CD8-positive, alpha-beta memory T cell (primary cell): ENCODE data around the gene LYPLA2. TPM values are rescaled to one million over a fixed set of nuclear protein-coding genes. Genes with fewer than 3 reads are reported as not detected.
"Not testable (repeated sequence)": the region's sequence is repeated elsewhere in the genome, so short reads cannot be mapped to it uniquely, and the experiment has no call there.

Experiments used
- CTCF ChIA-PET: fragments of 350-600 bp; sonication (Branson Sonifier 250); formaldehyde crosslinking; loops from one replicate; lab custom pipeline; 2021; ENCODE audit warnings: antibody characterized with exemption; lab: Charles Lee
- POLR2A ChIA-PET: fragments of 350-600 bp; sonication (Branson Sonifier 250); formaldehyde crosslinking; loops from one replicate; lab custom pipeline; 2021; ENCODE audit warnings: antibody characterized with exemption; lab: Charles Lee
- DNase-seq, 5 donors: peaks; one replicate each; pipeline versions ENCODE4 v3.0.0 to v3.0.0-alpha.2; 2020 to 2022; ENCODE audit warnings: mixed read lengths in 1 of 5
- H3K27ac ChIP-seq: one replicate; pipeline ENCODE4 v1.7.0; 2013; ENCODE audit warnings: low read depth, mild to moderate bottlenecking, low read length, moderate library complexity
- H3K27me3 ChIP-seq: 2 replicates; pipeline ENCODE4 v1.7.0; 2013; ENCODE audit warnings: low read length, mild to moderate bottlenecking; ENCODE audit not compliant: insufficient read depth, poor library complexity, severe bottlenecking
- H3K36me3 ChIP-seq: 2 replicates; pipeline ENCODE4 v1.7.0; 2013; ENCODE audit warnings: mild to moderate bottlenecking, low read length, moderate library complexity; ENCODE audit not compliant: insufficient read depth
- H3K4me1 ChIP-seq: 2 replicates; pipeline ENCODE4 v1.7.0; 2013; ENCODE audit warnings: mild to moderate bottlenecking, low read length, moderate library complexity; ENCODE audit not compliant: insufficient read depth
- H3K4me3 ChIP-seq: 2 replicates; pipeline ENCODE4 v1.7.0; 2013; ENCODE audit warnings: mild to moderate bottlenecking, low read length
- H3K9me3 ChIP-seq: 2 replicates; pipeline ENCODE4 v1.7.0; 2013; ENCODE audit warnings: mild to moderate bottlenecking, low read length
- H3K27ac Mint-ChIP-seq, 8 donors: one replicate each; pipeline ENCODE4 v1.8.0; 2020 to 2021; ENCODE audit warnings: mixed read lengths in 8 of 8, mild to moderate bottlenecking in 6 of 8, inconsistent platforms in 3 of 8, moderate library complexity in 3 of 8
- H3K27me3 Mint-ChIP-seq, 2 donors: one replicate each; pipeline ENCODE4 v1.8.0; 2020 to 2021; ENCODE audit warnings: mixed read lengths in 2 of 2, mild to moderate bottlenecking in 1 of 2, moderate library complexity in 1 of 2
- H3K36me3 Mint-ChIP-seq, 3 donors: one replicate each; pipeline ENCODE4 v1.8.0; 2020 to 2021; ENCODE audit warnings: mixed read lengths in 3 of 3, inconsistent platforms in 1 of 3, mild to moderate bottlenecking in 1 of 3
- H3K4me1 Mint-ChIP-seq, 3 donors: one replicate each; pipeline ENCODE4 v1.8.0; 2020 to 2021; ENCODE audit warnings: mixed read lengths in 3 of 3, inconsistent platforms in 1 of 3, mild to moderate bottlenecking in 1 of 3
- H3K4me3 Mint-ChIP-seq, 7 donors: one replicate each; pipeline ENCODE4 v1.8.0; 2020 to 2021; ENCODE audit warnings: mixed read lengths in 7 of 7, mild to moderate bottlenecking in 6 of 7, moderate library complexity in 4 of 7, inconsistent platforms in 2 of 7
- H3K9me3 Mint-ChIP-seq, 5 donors: one replicate each; pipeline ENCODE4 v1.8.0; 2020 to 2022; ENCODE audit warnings: mixed read lengths in 5 of 5, mild to moderate bottlenecking in 3 of 5, moderate library complexity in 2 of 5, inconsistent platforms in 1 of 5
- polyA plus RNA-seq: library from polyadenylated mRNA; unstranded; fragments of 300-500 nt; fragmentation: Illumina TruSeq; gene quantifications from one replicate; pipeline ENCODE4 v1.2.3, GENCODE V29; 2021
- total RNA-seq, 2 experiments: library from RNA; stranded (reverse); gene quantifications; one replicate each; pipeline ENCODE4 v1.2.3, GENCODE V29; 2021

LYPLA2 gene
- total and polyA plus RNA-seq, 3 experiments from 2014 or later = 99.9 to 109 (median 100) TPM

DNA sequence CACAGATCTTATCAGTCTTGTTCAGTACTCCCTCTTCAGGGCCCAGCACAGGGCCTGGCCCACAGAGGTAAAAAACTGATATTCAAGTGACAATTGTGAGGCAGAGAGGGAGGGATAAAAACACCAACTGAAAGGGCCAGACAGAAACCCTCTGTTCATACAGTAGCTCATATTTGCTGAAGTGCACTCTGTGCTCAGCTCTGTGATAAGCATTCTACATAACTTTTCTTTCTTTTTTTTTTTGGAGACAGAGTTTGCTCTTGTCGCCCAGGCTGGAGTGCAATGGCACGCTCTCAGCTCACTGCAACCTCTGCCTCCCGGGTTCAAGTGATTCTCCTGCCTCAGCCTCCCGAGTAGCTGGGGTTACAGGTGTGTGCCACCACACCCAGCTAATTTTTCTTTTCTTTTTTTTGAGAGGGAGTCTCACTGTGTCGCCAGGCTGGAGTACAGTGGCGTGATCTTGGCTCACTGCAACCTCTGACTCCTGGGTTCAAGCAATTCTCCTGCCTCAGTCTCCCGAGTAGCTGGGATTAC, 11.9 kb downstream of the LYPLA2 start:
- H3K27me3 Mint-ChIP-seq, H3K9me3 Mint-ChIP-seq, DNase-seq, H3K36me3 ChIP-seq, H3K27ac ChIP-seq, H3K4me3 ChIP-seq, H3K9me3 ChIP-seq, H3K27me3 ChIP-seq: not testable (repeated sequence)
- peaks cover 20% of the 10 kb centered on the region for H3K4me1 ChIP-seq
- POLR2A ChIA-PET = interaction anchor here (0.5 to 2.9 kb wide), 4 partner anchors 22 to 318 kb away, joined by 3 to 20 read pairs (median 3); partner anchors contain the start of gene HMGCL
- CTCF ChIA-PET = interaction anchor here (1.4 to 1.5 kb wide), 2 partner anchors 9 to 10 kb away, joined by 4 to 6 read pairs; no protein-coding TSS in a partner anchor
- Mint-ChIP-seq H3K36me3 (peaks cover 0 to 38% (median 9%) of the 10 kb centered on the region in 3 donors), H3K27ac (peak overlapping the region in 7 of 8 donors; percentile 17 to 90 (median 77)), H3K4me3 (peak overlapping the region in 3 of 7 donors; percentile 33 to 96 (median 44)), H3K4me1 (peaks cover 14 to 24% (median 19%) of the 10 kb centered on the region in 3 donors)

DNA sequence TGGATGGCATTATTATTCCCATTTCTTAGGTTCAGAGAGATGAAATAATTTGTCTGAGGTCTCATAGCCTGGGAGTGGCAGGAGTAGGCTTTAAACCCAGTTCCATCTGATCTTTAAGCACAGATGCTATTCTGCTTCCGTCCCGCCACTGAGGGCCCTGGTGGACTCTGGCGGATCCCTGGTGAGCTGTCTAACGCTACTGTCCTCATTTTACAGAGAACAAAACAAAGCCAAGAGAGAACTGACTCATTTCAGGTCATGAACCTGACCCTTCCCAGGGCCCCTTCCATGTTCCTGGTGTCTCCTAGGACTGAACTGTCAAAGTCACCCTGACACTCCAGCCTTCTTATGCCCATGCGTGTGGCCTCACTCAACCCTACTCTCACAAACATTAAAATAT, 12.7 kb downstream of the LYPLA2 start:
- Mint-ChIP-seq H3K9me3 (no peaks in the 10 kb centered on the region), H3K4me3 (peak overlapping the region in 2 of 7 donors; percentile 49 to 60), H3K36me3 (peaks cover 0 to 39% (median 9%) of the 10 kb centered on the region in 3 donors), H3K27ac (peak overlapping the region in 2 of 8 donors; percentile 73 to 84), H3K27me3 (no peaks in the 10 kb centered on the region), H3K4me1 (peaks cover 14 to 21% (median 17%) of the 10 kb centered on the region in 3 donors)
- H3K9me3 ChIP-seq = no peaks in the 10 kb centered on the region
- peaks cover 20% of the 10 kb centered on the region for H3K4me1 ChIP-seq
- no peak for DNase-seq
- POLR2A ChIA-PET = no interaction called here
- CTCF ChIA-PET = interaction anchor here (1.5 kb wide), 1 partner anchor 8 kb away, joined by 4 read pairs; no protein-coding TSS in a partner anchor
- no peak overlapping the region for H3K27ac ChIP-seq
- H3K36me3 ChIP-seq = peaks cover 4% of the 10 kb centered on the region
- H3K4me3 ChIP-seq = no peak overlapping the region
- no peaks in the 10 kb centered on the region for H3K27me3 ChIP-seq

DNA sequence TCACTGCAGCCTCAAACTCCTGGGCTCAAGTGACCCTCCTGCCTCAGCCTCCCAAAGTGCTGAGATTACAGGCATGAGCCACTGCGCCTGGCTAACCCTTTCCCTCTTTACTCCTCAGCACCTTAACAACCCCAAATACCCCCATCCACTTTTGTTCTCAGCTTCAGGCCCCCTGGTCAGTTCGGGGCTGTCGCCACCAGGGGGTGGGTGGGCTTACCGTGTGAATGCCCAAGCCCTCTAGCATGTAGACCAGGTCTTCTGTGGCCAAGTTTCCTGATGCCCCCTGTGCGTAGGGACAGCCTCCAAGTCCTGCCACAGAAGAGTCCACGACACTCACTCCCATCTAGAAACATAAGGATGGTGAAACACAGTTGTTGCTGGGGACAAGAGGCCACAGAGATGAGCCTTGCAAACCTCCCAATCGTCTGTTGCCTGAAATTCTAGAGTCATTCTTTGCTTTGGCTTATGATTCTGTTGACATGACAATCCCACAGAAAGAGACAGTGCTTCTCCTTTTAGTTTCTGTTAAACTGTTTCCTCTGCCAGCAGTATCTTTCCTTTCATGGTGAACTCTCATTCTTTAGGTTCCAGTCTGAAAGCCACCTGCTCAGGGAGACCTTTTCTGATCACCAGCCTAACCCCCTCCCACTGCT, 13.4 kb downstream of the LYPLA2 start:
- H3K4me3 Mint-ChIP-seq = peak overlapping the region in 1 of 7 donors; percentile 60
- H3K27me3 ChIP-seq = no peaks in the 10 kb centered on the region
- H3K4me1 ChIP-seq = peaks cover 15% of the 10 kb centered on the region
- peaks cover 11 to 15% (median 11%) of the 10 kb centered on the region in 3 donors for H3K4me1 Mint-ChIP-seq
- H3K27me3 Mint-ChIP-seq = no peaks in the 10 kb centered on the region
- H3K4me3 ChIP-seq = no peak overlapping the region
- H3K36me3 ChIP-seq = peaks cover 4% of the 10 kb centered on the region
- H3K27ac ChIP-seq = no peak overlapping the region
- DNase-seq = no peak
- POLR2A ChIA-PET = no interaction called here
- H3K9me3 Mint-ChIP-seq = no peaks in the 10 kb centered on the region
- CTCF ChIA-PET = no interaction called here
- H3K9me3 ChIP-seq = no peaks in the 10 kb centered on the region
- H3K27ac Mint-ChIP-seq = peak overlapping the region in 4 of 8 donors; percentile 38 to 96 (median 78)
- H3K36me3 Mint-ChIP-seq = peaks cover 0 to 39% (median 9%) of the 10 kb centered on the region in 3 donors

DNA sequence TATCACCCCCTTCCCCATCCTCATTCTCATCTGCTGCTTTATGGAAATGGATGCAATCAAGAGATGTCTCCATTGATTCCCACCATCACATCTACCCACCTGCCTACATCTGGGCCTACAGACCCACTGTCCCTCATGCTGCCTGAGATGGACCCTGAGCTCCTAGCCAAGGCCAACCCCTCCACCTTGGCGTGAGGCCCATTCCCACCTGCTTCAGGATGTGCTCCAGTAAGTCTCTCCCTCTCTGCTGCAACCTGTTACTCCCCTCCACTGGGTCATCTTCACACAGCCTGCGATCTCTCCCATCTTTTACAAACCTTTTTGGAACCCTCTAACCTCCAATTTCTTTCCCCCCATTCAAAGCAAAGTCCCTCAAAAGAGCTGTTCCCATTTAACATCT, 14.1 kb downstream of the LYPLA2 start:
- Histone ChIP-seq H3K4me1 (peaks cover 15% of the 10 kb centered on the region), H3K36me3 (peaks cover 4% of the 10 kb centered on the region), H3K27me3 (no peaks in the 10 kb centered on the region), H3K9me3 (no peaks in the 10 kb centered on the region), H3K4me3 (no peak overlapping the region), H3K27ac (no peak overlapping the region)
- H3K4me3 Mint-ChIP-seq = peak overlapping the region in 2 of 7 donors; percentile 54 to 77
- H3K27me3 Mint-ChIP-seq = no peaks in the 10 kb centered on the region
- peaks cover 0 to 39% (median 9%) of the 10 kb centered on the region in 3 donors for H3K36me3 Mint-ChIP-seq
- peak overlapping the region in 5 of 8 donors; percentile 67 to 96 (median 73) for H3K27ac Mint-ChIP-seq
- ChIA-PET POLR2A (no interaction called here), CTCF (interaction anchor here (1.4 kb wide), 1 partner anchor 64 kb away, joined by 5 read pairs; no protein-coding TSS in a partner anchor)
- no peak for DNase-seq
- H3K9me3 Mint-ChIP-seq = no peaks in the 10 kb centered on the region
- H3K4me1 Mint-ChIP-seq = peaks cover 9 to 14% (median 11%) of the 10 kb centered on the region in 3 donors

DNA sequence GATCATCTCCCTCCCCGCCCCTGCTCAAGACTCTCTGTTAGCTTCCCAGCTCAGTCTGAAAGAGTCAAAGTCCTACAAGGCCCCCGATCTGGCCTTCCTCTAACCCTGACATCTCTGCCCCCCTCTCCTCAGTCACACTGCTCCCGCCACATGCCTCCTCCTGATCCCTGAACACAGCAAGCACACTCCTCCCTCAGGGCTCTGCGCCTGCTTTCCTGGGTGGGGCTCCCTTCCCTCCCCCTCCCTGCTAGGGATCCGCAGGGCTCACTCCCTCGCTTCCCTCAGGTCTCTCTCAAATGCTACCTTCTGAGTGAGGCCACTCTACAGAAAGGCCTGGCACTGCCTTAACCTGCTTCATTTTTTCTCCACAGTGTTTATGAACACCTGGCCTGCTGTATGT, 15.3 kb downstream of the LYPLA2 start:
- H3K4me3 ChIP-seq = no peak overlapping the region
- H3K4me1 Mint-ChIP-seq = peaks cover 12 to 16% (median 15%) of the 10 kb centered on the region in 3 donors
- POLR2A ChIA-PET = no interaction called here

DNA sequence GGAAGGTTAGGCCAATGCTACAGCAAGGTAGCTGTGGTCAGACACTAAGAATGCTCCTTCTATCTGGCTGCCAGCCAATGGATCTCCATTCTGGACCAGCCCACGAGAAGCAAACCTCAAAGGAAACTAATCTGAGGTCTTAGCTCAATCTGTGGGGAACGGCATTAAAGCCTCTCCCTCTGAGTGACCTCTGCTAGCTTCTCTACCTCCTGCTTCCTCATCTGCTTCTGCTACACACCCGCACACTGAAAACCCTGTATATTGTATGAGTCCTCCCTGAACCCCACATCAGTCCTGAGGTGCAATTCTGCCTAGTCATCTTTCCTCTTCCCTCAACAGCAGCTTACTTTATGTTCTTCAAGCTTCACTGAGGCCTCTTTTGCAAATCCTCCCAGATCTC, 16.5 kb downstream of the LYPLA2 start:
- H3K4me3 ChIP-seq = no peak overlapping the region
- CTCF ChIA-PET = interaction anchor here (0.7 to 7.3 kb wide), 4 partner anchors 15 to 109 kb away, joined by 3 to 78 read pairs (median 4); partner anchors contain the start of genes FUCA1 and HMGCL
- Mint-ChIP-seq H3K27ac (peak overlapping the region in 1 of 8 donors; percentile 94), H3K36me3 (peaks cover 0 to 53% (median 17%) of the 10 kb centered on the region in 3 donors), H3K4me1 (peaks cover 12 to 15% (median 14%) of the 10 kb centered on the region in 3 donors), H3K9me3 (no peaks in the 10 kb centered on the region), H3K27me3 (no peaks in the 10 kb centered on the region), H3K4me3 (no peak overlapping the region)
- H3K9me3 ChIP-seq = no peaks in the 10 kb centered on the region
- no peak overlapping the region for H3K27ac ChIP-seq
- H3K36me3 ChIP-seq = peaks cover 4% of the 10 kb centered on the region
- no peak for DNase-seq
- POLR2A ChIA-PET = no interaction called here
- peaks cover 18% of the 10 kb centered on the region for H3K4me1 ChIP-seq
- H3K27me3 ChIP-seq = no peaks in the 10 kb centered on the region

More for the DNA sequence above, 15.3 kb downstream of the LYPLA2 start:
- DNase-seq = no peak
- Histone ChIP-seq H3K36me3 (peaks cover 4% of the 10 kb centered on the region), H3K9me3 (no peaks in the 10 kb centered on the region), H3K27ac (no peak overlapping the region), H3K4me1 (peaks cover 24% of the 10 kb centered on the region), H3K27me3 (no peaks in the 10 kb centered on the region)
- Mint-ChIP-seq H3K9me3 (no peaks in the 10 kb centered on the region), H3K4me3 (peak overlapping the region in 1 of 7 donors; percentile 31), H3K27ac (no peak overlapping the region), H3K27me3 (no peaks in the 10 kb centered on the region), H3K36me3 (peaks cover 0 to 42% (median 14%) of the 10 kb centered on the region in 3 donors)
- CTCF ChIA-PET = interaction anchor here (1.4 kb wide), 1 partner anchor 63 kb away, joined by 5 read pairs; no protein-coding TSS in a partner anchor

DNA sequence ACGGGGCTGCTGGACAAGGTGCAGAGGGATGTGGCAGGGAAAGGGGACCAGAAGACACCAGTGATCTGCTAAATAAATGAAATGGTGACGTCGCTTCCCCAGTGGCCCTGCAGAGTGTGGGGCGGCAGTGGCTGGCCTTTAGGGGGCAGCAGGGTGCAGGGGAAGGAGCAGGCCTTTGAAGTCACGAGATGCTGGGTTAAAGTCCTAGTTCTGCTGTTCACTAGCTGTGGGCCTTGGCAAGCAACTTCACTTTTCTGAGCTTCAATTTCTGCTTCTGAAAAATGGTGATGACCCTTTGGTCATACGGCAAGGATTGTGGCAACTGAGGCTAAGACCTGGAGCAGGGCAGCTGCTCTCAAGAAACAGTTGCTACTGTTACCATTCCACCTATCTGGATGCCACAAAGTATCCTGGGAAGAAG, 18.8 kb downstream of the LYPLA2 start:
- ChIA-PET POLR2A (interaction anchor here (0.9 to 2.7 kb wide), 2 partner anchors 9 to 15 kb away, joined by 5 to 13 read pairs; partner anchors contain the start of genes GALE and HMGCL), CTCF (interaction anchor here (0.6 to 7.3 kb wide), 17 partner anchors 9 to 285 kb away, joined by 3 to 78 read pairs (median 4); partner anchors contain the start of genes CNR2, FUCA1, GALE and HMGCL)
- Mint-ChIP-seq H3K27ac (peak overlapping the region in 5 of 8 donors; percentile 23 to 81 (median 77)), H3K4me1 (peaks cover 10 to 15% (median 14%) of the 10 kb centered on the region in 3 donors), H3K36me3 (peaks cover 0 to 58% (median 18%) of the 10 kb centered on the region in 3 donors), H3K4me3 (no peak overlapping the region), H3K27me3 (no peaks in the 10 kb centered on the region), H3K9me3 (no peaks in the 10 kb centered on the region)
- DNase-seq = peak; percentile 71 to 88 (median 77)
- Histone ChIP-seq H3K36me3 (peaks cover 11% of the 10 kb centered on the region), H3K27ac (no peak overlapping the region), H3K4me3 (no peak overlapping the region), H3K9me3 (no peaks in the 10 kb centered on the region), H3K4me1 (peaks cover 18% of the 10 kb centered on the region), H3K27me3 (no peaks in the 10 kb centered on the region)
